Lung (tissue), 12 donors: ENCODE measurements around the gene MOB4. TPM values are rescaled to one million over a fixed set of nuclear protein-coding genes. Genes with fewer than 3 reads are reported as not detected.

ENCODE experiments used
- ATAC-seq: fragments of 200-7000 bp; cut with Tn5 transposase; one replicate; pipeline ENCODE4 v1.9.1; 2020; ENCODE audit warnings: moderate number of reproducible peaks; ENCODE audit not compliant: insufficient read depth, low FRiP score
- DNase-seq, 3 donors: peaks; one replicate each; pipeline ENCODE4 v3.0.0-alpha.2; 2013 to 2017
- H3K27ac ChIP-seq, 2 donors: one replicate each; pipeline ENCODE4 v1.5.1; 2013; ENCODE audit warnings: mild to moderate bottlenecking in 2 of 2, moderate library complexity in 2 of 2, control low read depth in 1 of 2, inconsistent platforms in 1 of 2, low read depth in 1 of 2, low read length in 1 of 2
- H3K27me3 ChIP-seq, 3 donors: one replicate each; pipeline ENCODE4 v1.5.1; 2013; ENCODE audit warnings: low read length in 2 of 3; ENCODE audit not compliant: control insufficient read depth in 3 of 3, insufficient read depth in 3 of 3
- H3K36me3 ChIP-seq, 4 donors: one replicate each; pipeline ENCODE4 v1.5.1; 2013; ENCODE audit warnings: low read length in 4 of 4, mild to moderate bottlenecking in 1 of 4, moderate library complexity in 1 of 4; ENCODE audit not compliant: control insufficient read depth in 4 of 4, insufficient read depth in 4 of 4
- H3K4me1 ChIP-seq, 5 donors: one replicate each; pipeline ENCODE4 v1.5.1; 2013; ENCODE audit warnings: low read length in 5 of 5, mild to moderate bottlenecking in 2 of 5, moderate library complexity in 1 of 5; ENCODE audit not compliant: control insufficient read depth in 5 of 5, insufficient read depth in 5 of 5
- H3K4me3 ChIP-seq: one replicate; pipeline ENCODE4 v1.5.1; 2013; ENCODE audit warnings: mild to moderate bottlenecking, control low read depth, moderate library complexity
- H3K9ac ChIP-seq, 2 donors: one replicate each; pipeline ENCODE4 v1.5.1; 2013; ENCODE audit warnings: low read length in 2 of 2, control low read depth in 1 of 2; ENCODE audit not compliant: insufficient read depth in 1 of 2
- H3K9me3 ChIP-seq, 4 donors: one replicate each; pipeline ENCODE4 v1.5.1; 2013; ENCODE audit warnings: low read length in 3 of 4, mild to moderate bottlenecking in 1 of 4, moderate library complexity in 1 of 4; ENCODE audit not compliant: control insufficient read depth in 4 of 4, insufficient read depth in 3 of 4
- WGBS, 2 donors: extraction: QIAGEN DNeasy Blood & Tissue Kit; methylation state at CpG; one replicate each; pipeline ENCODE4 v1.1.7; 2013; 5-methylcytosine and 5-hydroxymethylcytosine counted together
- polyA plus RNA-seq, 2 donors: library from polyadenylated mRNA; stranded (reverse); fragments of 200-250 nt; gene quantifications; one replicate each; pipeline ENCODE4 v1.2.1, GENCODE V29; 2013
- total RNA-seq, 2 donors: library from RNA; depleted of rRNA in 1 of 2; stranded (reverse); fragments of >200 nt in 1 of 2; gene quantifications; one replicate each; pipeline ENCODE4 v1.2.1, GENCODE V29; 2014 to 2021
- TF ChIP-seq, protein P1 (sequence below): IDR thresholded peaks from 2 replicates; pipeline ENCODE4 v1.5.1; 2012; ENCODE audit warnings: mild to moderate bottlenecking; ENCODE audit errors: control extremely low read depth, extremely low read depth
- donor health status: control.
- donor health status: control.
- donor health status: Bipolar disorder and iron deficiency.
- donor health status: healthy.
- donor health status: DM: yes; HTN: yes; CAD: no.

Gene MOB4
- total and polyA plus RNA-seq, 4 donors: 18.9 to 48.1 (median 26.0) TPM

- no peak overlapping the region for H3K9ac ChIP-seq
- no peak overlapping the region for H3K4me3 ChIP-seq
- H3K27me3 ChIP-seq: no peaks in the 10 kb centered on the region
- no peak for DNase-seq
- TF ChIP-seq, protein P1, sequence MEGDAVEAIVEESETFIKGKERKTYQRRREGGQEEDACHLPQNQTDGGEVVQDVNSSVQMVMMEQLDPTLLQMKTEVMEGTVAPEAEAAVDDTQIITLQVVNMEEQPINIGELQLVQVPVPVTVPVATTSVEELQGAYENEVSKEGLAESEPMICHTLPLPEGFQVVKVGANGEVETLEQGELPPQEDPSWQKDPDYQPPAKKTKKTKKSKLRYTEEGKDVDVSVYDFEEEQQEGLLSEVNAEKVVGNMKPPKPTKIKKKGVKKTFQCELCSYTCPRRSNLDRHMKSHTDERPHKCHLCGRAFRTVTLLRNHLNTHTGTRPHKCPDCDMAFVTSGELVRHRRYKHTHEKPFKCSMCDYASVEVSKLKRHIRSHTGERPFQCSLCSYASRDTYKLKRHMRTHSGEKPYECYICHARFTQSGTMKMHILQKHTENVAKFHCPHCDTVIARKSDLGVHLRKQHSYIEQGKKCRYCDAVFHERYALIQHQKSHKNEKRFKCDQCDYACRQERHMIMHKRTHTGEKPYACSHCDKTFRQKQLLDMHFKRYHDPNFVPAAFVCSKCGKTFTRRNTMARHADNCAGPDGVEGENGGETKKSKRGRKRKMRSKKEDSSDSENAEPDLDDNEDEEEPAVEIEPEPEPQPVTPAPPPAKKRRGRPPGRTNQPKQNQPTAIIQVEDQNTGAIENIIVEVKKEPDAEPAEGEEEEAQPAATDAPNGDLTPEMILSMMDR: no peak
- WGBS, 2 donors: 96 to 98% methylated on average over 2 of the region's 2 CpGs
- H3K27ac ChIP-seq: no peak overlapping the region
- peaks cover 5 to 14% (median 10%) of the 10 kb centered on the region in 4 donors for H3K36me3 ChIP-seq
- no peaks in the 10 kb centered on the region for H3K9me3 ChIP-seq
- peaks cover 0 to 8% (median 2%) of the 10 kb centered on the region in 5 donors for H3K4me1 ChIP-seq
- no peak for ATAC-seq
Measured at GRCh38 chr2:197504000-197504399, 11.9 kb upstream of the MOB4 start.

DNA sequence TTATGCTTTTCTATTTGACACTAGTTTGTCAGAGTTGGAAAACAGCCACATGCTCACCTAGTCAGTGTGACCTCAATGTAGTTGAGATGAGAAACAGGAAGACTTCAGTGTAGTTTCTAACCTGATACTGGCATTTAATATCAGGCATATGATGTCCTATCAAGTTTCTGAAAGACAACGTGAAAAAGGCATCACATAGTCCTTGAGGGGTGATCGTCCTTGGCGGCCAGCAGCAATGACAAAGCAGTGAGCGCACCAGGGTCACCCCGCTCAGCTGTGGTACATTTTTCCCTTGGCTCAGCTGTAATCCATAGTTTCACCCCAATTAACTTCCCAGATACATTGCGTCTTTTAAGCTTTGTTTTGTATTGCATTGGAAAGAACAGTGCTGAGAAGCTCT, 11.4 kb upstream of the MOB4 start:
- H3K27ac ChIP-seq: no peak overlapping the region
- WGBS, 2 donors: 94 to 97% methylated on average over 6 of the region's 6 CpGs
- H3K4me1 ChIP-seq: peaks cover 0 to 8% (median 2%) of the 10 kb centered on the region in 5 donors
- H3K36me3 ChIP-seq: peaks cover 5 to 14% (median 10%) of the 10 kb centered on the region in 4 donors
- no peak overlapping the region for H3K4me3 ChIP-seq
- DNase-seq (no peak), ATAC-seq (no peak)
- no peaks in the 10 kb centered on the region for H3K27me3 ChIP-seq
- TF ChIP-seq, protein P1: no peak
- H3K9me3 ChIP-seq: no peaks in the 10 kb centered on the region
- H3K9ac ChIP-seq: no peak overlapping the region

DNA sequence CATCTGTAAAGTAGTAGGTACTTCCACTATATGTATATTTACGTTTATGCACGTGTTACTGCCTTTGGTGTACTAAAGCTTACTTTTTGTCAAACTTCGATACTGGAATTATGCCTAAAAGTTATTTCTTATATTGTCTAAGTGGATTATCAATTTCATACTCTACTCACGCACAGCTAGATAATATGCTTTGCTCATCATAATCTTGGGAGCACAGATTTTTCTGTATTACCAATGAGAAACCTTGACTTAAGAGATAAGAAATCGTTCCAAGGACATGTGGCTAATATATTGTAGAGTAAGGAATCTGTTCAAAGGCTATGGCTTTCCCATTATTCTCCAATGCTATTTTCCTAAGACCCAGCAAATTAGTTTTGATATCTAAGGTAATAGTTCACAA, 9.2 kb upstream of the MOB4 start:
- ATAC-seq: no peak

GRCh38 chr2:197513915-197514314, 2.0 kb upstream of the MOB4 start:
- no peak overlapping the region for H3K27ac ChIP-seq
- 95 to 96% methylated on average over 5 of the region's 5 CpGs for WGBS, 2 donors
- H3K4me1 ChIP-seq: peaks cover 0 to 22% (median 5%) of the 10 kb centered on the region in 5 donors
- H3K4me3 ChIP-seq: no peak overlapping the region
- no peaks in the 10 kb centered on the region for H3K9me3 ChIP-seq
- DNase-seq (no peak), ATAC-seq (no peak)
- no peaks in the 10 kb centered on the region for H3K36me3 ChIP-seq
- no peak overlapping the region for H3K9ac ChIP-seq
- TF ChIP-seq, protein P1: no peak
- H3K27me3 ChIP-seq: no peaks in the 10 kb centered on the region

More for the DNA sequence above, 9.2 kb upstream of the MOB4 start:
- Histone ChIP-seq H3K27ac (no peak overlapping the region), H3K4me3 (no peak overlapping the region), H3K27me3 (no peaks in the 10 kb centered on the region), H3K4me1 (peaks cover 0 to 5% (median 1%) of the 10 kb centered on the region in 5 donors), H3K9ac (no peak overlapping the region), H3K9me3 (no peaks in the 10 kb centered on the region), H3K36me3 (peaks cover 4 to 14% (median 9%) of the 10 kb centered on the region in 4 donors)
- 96 to 97% methylated on average over 5 of the region's 5 CpGs for WGBS, 2 donors
- TF ChIP-seq, protein P1: no peak
- no peak for DNase-seq
